Measurements from ENCODE around the gene EME2. TPM values are rescaled to one million over a fixed set of nuclear protein-coding genes. Genes with fewer than 3 reads are reported as not detected.

EME2 gene
- total and polyA plus RNA-seq, 2 of the 13 experiments (the other 11 are each of a cell fraction or from before 2014, with no cell fraction given): 4.4 to 7.6 TPM

DNA sequence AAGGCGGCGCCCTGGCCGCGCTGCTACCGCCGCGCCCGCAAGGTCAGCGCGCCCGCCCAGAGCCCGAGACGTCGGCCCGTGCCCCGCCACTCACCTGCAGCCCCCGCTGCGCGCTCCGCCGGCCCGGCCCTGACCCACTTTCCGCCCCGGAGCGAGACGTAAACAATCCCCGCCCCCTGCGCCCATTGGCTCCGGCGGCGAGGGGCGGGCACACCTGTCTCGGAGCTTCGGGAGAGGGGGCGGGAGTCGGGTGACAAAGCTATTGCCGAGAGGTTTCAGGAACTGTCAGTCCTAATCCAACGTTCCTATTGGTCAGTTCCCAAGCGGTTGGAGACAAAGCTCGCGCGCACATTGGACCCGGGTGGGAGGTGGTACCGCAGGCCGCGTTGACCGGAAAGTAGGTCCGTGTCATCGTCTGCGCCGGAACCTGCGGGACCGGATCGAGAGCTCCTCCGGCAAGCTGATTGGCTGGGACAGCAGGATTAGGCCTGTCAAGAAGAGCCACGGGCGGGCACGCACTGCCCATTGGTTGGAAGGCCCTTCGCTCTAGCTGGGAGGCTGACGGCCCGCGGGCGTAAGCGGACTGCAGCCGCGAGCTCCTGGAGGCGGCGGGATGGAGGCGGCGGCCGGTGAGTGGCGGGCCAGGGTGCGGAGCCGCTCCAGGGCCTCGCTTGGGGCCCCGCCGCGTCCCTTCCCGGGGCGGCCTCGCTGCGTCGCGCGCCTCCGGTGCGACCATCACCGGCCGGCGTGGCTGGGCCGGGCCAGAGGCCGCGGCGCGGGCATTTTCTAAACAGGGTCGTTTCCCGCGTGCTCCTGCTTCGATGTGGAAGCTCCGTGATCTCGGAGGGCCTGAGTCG lies 10.0 kb downstream of the EME2 start, which contains the start of the genes NUBP2 and SPSB3 (continued):
- TF ChIP-seq ZNF687 (CRISPR knock-in tag; IDR thresholded peaks at IDR 0.05) (peak; percentile 44), HCFC1 (IDR thresholded peaks at IDR 0.05; ENCODE audit: low read depth, low read length) (peak; percentile 69), TFDP2 (CRISPR knock-in tag; IDR thresholded peaks at IDR 0.05) (peak; percentile 57), CHD2 (IDR thresholded peaks at IDR 0.05; ENCODE audit: low read depth, low read length) (peak; percentile 81), ERF (CRISPR knock-in tag; IDR thresholded peaks at IDR 0.05) (0 out of 2 replicates have a peak, but pooled peaks have one; percentile 20), MAZ (IDR thresholded peaks at IDR 0.05; ENCODE audit: borderline replicate concordance, low read depth, low read length) (peak; percentile 74; the same call in 1 of the 2 replicates), MAZ (CRISPR knock-in tag; IDR thresholded peaks at IDR 0.05; ENCODE audit: low read depth) (peak; percentile 80), HOXA9 (CRISPR knock-in tag; IDR thresholded peaks at IDR 0.05; ENCODE audit: borderline replicate concordance) (no peak), PPARG (CRISPR knock-in tag; conservative IDR thresholded peaks at IDR 0.05) (peak; percentile 31; the same call in 1 of the 2 replicates), ZNF883 (CRISPR knock-in tag; IDR thresholded peaks at IDR 0.05; ENCODE audit: not compliant biosample characterization) (no peak), ZNF225 (CRISPR knock-in tag; IDR thresholded peaks at IDR 0.05) (no peak), NBN (conservative IDR thresholded peaks at IDR 0.05) (no peak), NCOR1 (IDR thresholded peaks at IDR 0.05; ENCODE audit: borderline replicate concordance, low read length) (peak; percentile 76; the same call in 1 of the 2 replicates), ETV5 (CRISPR knock-in tag; IDR thresholded peaks at IDR 0.05; ENCODE audit: borderline replicate concordance) (peak; percentile 47), ZNF713 (CRISPR knock-in tag; IDR thresholded peaks at IDR 0.05) (0 out of 2 replicates have a peak, but pooled peaks have one; percentile 49), TEAD3 (CRISPR knock-in tag; optimal IDR thresholded peaks at IDR 0.05; ENCODE audit: borderline replicate concordance) (peak; percentile 14), KDM2A (CRISPR knock-in tag; IDR thresholded peaks at IDR 0.05; ENCODE audit: borderline replicate concordance, low read depth) (peak; percentile 94), KLF16 (CRISPR knock-in tag; IDR thresholded peaks at IDR 0.05) (peak in 1 of 2 experiments; percentile 61; a peak in 1 of 4 replicates), PHF20 (CRISPR knock-in tag; IDR thresholded peaks at IDR 0.05) (peak; percentile 93), SRSF1 (optimal IDR thresholded peaks at IDR 0.05; ENCODE audit: low read depth, low read length) (peak; percentile 30)
- TF ChIP-seq, protein P1, sequence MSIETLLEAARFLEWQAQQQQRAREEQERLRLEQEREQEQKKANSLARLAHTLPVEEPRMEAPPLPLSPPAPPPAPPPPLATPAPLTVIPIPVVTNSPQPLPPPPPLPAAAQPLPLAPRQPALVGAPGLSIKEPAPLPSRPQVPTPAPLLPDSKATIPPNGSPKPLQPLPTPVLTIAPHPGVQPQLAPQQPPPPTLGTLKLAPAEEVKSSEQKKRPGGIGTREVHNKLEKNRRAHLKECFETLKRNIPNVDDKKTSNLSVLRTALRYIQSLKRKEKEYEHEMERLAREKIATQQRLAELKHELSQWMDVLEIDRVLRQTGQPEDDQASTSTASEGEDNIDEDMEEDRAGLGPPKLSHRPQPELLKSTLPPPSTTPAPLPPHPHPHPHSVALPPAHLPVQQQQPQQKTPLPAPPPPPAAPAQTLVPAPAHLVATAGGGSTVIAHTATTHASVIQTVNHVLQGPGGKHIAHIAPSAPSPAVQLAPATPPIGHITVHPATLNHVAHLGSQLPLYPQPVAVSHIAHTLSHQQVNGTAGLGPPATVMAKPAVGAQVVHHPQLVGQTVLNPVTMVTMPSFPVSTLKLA (IDR thresholded peaks at IDR 0.05): peak; percentile 77
- TF ChIP-seq, protein P2, sequence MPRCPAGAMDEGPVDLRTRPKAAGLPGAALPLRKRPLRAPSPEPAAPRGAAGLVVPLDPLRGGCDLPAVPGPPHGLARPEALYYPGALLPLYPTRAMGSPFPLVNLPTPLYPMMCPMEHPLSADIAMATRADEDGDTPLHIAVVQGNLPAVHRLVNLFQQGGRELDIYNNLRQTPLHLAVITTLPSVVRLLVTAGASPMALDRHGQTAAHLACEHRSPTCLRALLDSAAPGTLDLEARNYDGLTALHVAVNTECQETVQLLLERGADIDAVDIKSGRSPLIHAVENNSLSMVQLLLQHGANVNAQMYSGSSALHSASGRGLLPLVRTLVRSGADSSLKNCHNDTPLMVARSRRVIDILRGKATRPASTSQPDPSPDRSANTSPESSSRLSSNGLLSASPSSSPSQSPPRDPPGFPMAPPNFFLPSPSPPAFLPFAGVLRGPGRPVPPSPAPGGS (CRISPR knock-in tag; IDR thresholded peaks at IDR 0.05): no peak

Data from HepG2 (cell line).